PFSK-1 (cell line): ENCODE results near the gene YARS1.

ENCODE experiments used
- POLR2AphosphoS5 ChIP-seq: IDR thresholded peaks from 2 replicates; pipeline ENCODE4 v1.6.1; 2012; ENCODE audit warnings: low read depth, mild to moderate bottlenecking, control low read depth, low read length, moderate library complexity
- SIN3A ChIP-seq: IDR thresholded peaks from 2 replicates; pipeline ENCODE4 v1.6.1; 2012; ENCODE audit warnings: mild to moderate bottlenecking, low read length, moderate library complexity, borderline replicate concordance; ENCODE audit not compliant: insufficient read depth
- TF ChIP-seq, protein P1 (sequence below), 2 experiments: IDR thresholded peaks; 2 replicates each; pipeline versions ENCODE4 v1.6.1 to v1.8.0; 2011 to 2012; ENCODE audit warnings: low read depth in 2 of 2, low read length in 2 of 2, control low read depth in 1 of 2, inconsistent platforms in 1 of 2, mild to moderate bottlenecking in 1 of 2, moderate library complexity in 1 of 2; ENCODE audit not compliant: insufficient read depth in 1 of 2

DNA sequence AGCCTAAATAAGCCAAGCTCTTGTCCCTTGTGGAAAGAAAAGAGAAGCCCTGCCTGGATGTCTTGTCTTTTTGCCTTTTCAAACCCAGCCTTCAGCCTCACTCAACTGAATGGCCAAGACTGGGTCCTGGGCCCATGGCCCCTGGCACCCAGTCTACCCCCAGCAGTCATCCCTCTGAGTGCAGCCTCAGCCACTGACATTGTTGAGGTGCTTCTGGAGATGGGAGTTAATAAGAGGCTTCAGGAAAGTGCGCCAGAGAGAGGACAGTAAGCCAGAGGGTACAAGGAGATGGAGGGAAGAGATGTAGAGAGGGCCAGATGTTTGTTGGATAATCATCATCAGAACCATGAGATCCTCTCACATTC, 46.7 kb upstream of the YARS1 start:
- no peak for TF ChIP-seq SIN3A
- TF ChIP-seq, protein P1, sequence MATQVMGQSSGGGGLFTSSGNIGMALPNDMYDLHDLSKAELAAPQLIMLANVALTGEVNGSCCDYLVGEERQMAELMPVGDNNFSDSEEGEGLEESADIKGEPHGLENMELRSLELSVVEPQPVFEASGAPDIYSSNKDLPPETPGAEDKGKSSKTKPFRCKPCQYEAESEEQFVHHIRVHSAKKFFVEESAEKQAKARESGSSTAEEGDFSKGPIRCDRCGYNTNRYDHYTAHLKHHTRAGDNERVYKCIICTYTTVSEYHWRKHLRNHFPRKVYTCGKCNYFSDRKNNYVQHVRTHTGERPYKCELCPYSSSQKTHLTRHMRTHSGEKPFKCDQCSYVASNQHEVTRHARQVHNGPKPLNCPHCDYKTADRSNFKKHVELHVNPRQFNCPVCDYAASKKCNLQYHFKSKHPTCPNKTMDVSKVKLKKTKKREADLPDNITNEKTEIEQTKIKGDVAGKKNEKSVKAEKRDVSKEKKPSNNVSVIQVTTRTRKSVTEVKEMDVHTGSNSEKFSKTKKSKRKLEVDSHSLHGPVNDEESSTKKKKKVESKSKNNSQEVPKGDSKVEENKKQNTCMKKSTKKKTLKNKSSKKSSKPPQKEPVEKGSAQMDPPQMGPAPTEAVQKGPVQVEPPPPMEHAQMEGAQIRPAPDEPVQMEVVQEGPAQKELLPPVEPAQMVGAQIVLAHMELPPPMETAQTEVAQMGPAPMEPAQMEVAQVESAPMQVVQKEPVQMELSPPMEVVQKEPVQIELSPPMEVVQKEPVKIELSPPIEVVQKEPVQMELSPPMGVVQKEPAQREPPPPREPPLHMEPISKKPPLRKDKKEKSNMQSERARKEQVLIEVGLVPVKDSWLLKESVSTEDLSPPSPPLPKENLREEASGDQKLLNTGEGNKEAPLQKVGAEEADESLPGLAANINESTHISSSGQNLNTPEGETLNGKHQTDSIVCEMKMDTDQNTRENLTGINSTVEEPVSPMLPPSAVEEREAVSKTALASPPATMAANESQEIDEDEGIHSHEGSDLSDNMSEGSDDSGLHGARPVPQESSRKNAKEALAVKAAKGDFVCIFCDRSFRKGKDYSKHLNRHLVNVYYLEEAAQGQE (IDR thresholded peaks at IDR 0.05; ENCODE audit: insufficient read depth in 1 of 2, low read depth in 2 of 2, low read length in 2 of 2): no peak
- TF ChIP-seq POLR2AphosphoS5: no peak
